OCI-LY3 (cell line): ENCODE data around the gene SLC12A1.

Source experiments
- H2AFZ ChIP-seq: fragments of 200-600, 300-600 bp; shearing (Covaris generic); 2 replicates; pipeline ENCODE4 v1.6.0; 2014; ENCODE audit warnings: antibody characterized with exemption, low read depth, low read length
- H3K27ac ChIP-seq: fragments of 200-600, 300-600 bp; sonication (generic); 2 replicates; pipeline ENCODE4 v1.5.1; 2014; ENCODE audit warnings: mild to moderate bottlenecking, low read length, moderate library complexity, mixed read lengths
- H3K27me3 ChIP-seq: fragments of 200-600, 300-600 bp; sonication (generic); 2 replicates; pipeline ENCODE4 v1.6.1; 2014; ENCODE audit warnings: low read depth, low read length, mixed read lengths
- H3K36me3 ChIP-seq: fragments of 200-600, 300-600 bp; sonication (generic); replicated peaks from 2 replicates; pipeline ENCODE3; 2014; ENCODE audit warnings: low read depth, low read length, mixed read lengths
- H3K4me1 ChIP-seq: fragments of 300-600, 200-600 bp; sonication (generic); 2 replicates; pipeline ENCODE4 v1.6.1; 2014; ENCODE audit warnings: low read length, mixed read lengths
- H3K4me2 ChIP-seq: fragments of 200-600, 300-600 bp; sonication (generic); 2 replicates; pipeline ENCODE4 v1.6.1; 2014; ENCODE audit warnings: low read length, mixed read lengths
- H3K4me3 ChIP-seq: fragments of 300-600, 200-600 bp; sonication (generic); 2 replicates; pipeline ENCODE4 v1.5.1; 2014; ENCODE audit warnings: antibody characterized with exemption, mild to moderate bottlenecking, low read length, moderate library complexity
- H3K79me2 ChIP-seq: fragments of 300-600, 200-600 bp; shearing (Covaris generic); 2 replicates; pipeline ENCODE4 v1.6.1; 2014; ENCODE audit warnings: mild to moderate bottlenecking, low read length, mixed read lengths
- H3K9ac ChIP-seq: fragments of 300-600, 200-600 bp; shearing (Covaris generic); 2 replicates; pipeline ENCODE4 v1.6.0; 2014; ENCODE audit warnings: mild to moderate bottlenecking, low read length, moderate library complexity
- H3K9me3 ChIP-seq: fragments of 200-600, 300-600 bp; shearing (Covaris generic); 2 replicates; pipeline ENCODE4 v1.6.1; 2014; ENCODE audit warnings: low read length, mixed read lengths; ENCODE audit not compliant: insufficient read depth
- H4K20me1 ChIP-seq: fragments of 200-600, 300-600 bp; sonication (generic); 2 replicates; pipeline ENCODE4 v1.6.1; 2016; ENCODE audit warnings: low read length, mixed read lengths; ENCODE audit not compliant: insufficient read depth
- CTCF ChIP-seq: fragments of 200-600, 300-600 bp; sonication (generic); IDR thresholded peaks from 2 replicates; pipeline ENCODE4 v1.5.1; 2014; ENCODE audit warnings: antibody characterized with exemption, low read length, low read depth
- EZH2phosphoT487 ChIP-seq: fragments of 200-600 bp; shearing (Covaris generic); IDR thresholded peaks from 2 replicates; pipeline ENCODE4 v1.6.1; 2018; ENCODE audit warnings: antibody characterized with exemption, mixed run types, low read depth

Gene SLC12A1

GRCh38 chr15:48278666-48279065 is 72.6 kb downstream of the SLC12A1 start:
- Histone ChIP-seq H3K4me3 (no peak overlapping the region), H3K9me3 (no peaks in the 10 kb centered on the region), H3K4me1 (no peaks in the 10 kb centered on the region), H4K20me1 (no peaks in the 10 kb centered on the region), H2AFZ (no peak overlapping the region), H3K36me3 (no peaks in the 10 kb centered on the region), H3K79me2 (no peaks in the 10 kb centered on the region), H3K9ac (no peak overlapping the region), H3K27ac (no peak overlapping the region), H3K27me3 (peaks cover 78% of the 10 kb centered on the region), H3K4me2 (no peak overlapping the region)
- no peak for TF ChIP-seq EZH2phosphoT487
- TF ChIP-seq CTCF, result no peak

GRCh38 chr15:48279608-48280007 is 73.5 kb downstream of the SLC12A1 start:
- peaks cover 78% of the 10 kb centered on the region for H3K27me3 ChIP-seq
- H2AFZ ChIP-seq, result no peak overlapping the region

GRCh38 chr15:48281674-48282073 is 75.6 kb downstream of the SLC12A1 start:
- no peaks in the 10 kb centered on the region for H3K79me2 ChIP-seq
- H3K9me3 ChIP-seq, result no peaks in the 10 kb centered on the region
- H3K27me3 ChIP-seq, result peaks cover 69% of the 10 kb centered on the region
- no peak overlapping the region for H3K4me2 ChIP-seq
- H3K4me1 ChIP-seq, result peaks cover 4% of the 10 kb centered on the region; the same call in 1 of the 2 replicates
- no peak overlapping the region for H2AFZ ChIP-seq
- no peak overlapping the region for H3K9ac ChIP-seq
- TF ChIP-seq CTCF (no peak), EZH2phosphoT487 (no peak)
- H3K4me3 ChIP-seq, result no peak overlapping the region
- H3K36me3 ChIP-seq, result no peaks in the 10 kb centered on the region
- no peaks in the 10 kb centered on the region for H4K20me1 ChIP-seq
- H3K27ac ChIP-seq, result no peak overlapping the region

More at GRCh38 chr15:48279608-48280007, 73.5 kb downstream of the SLC12A1 start:
- H3K9ac ChIP-seq, result no peak overlapping the region
- H3K4me2 ChIP-seq, result no peak overlapping the region
- no peaks in the 10 kb centered on the region for H4K20me1 ChIP-seq
- H3K4me3 ChIP-seq, result no peak overlapping the region
- H3K4me1 ChIP-seq, result no peaks in the 10 kb centered on the region
- H3K79me2 ChIP-seq, result no peaks in the 10 kb centered on the region
- H3K27ac ChIP-seq, result no peak overlapping the region
- H3K36me3 ChIP-seq, result no peaks in the 10 kb centered on the region
- TF ChIP-seq CTCF (no peak), EZH2phosphoT487 (no peak)
- no peaks in the 10 kb centered on the region for H3K9me3 ChIP-seq

- Histone ChIP-seq H4K20me1 (no peaks in the 10 kb centered on the region), H3K4me2 (no peak overlapping the region), H3K4me1 (peaks cover 4% of the 10 kb centered on the region; the same call in 1 of the 2 replicates), H3K27ac (no peak overlapping the region), H3K9ac (no peak overlapping the region), H3K79me2 (no peaks in the 10 kb centered on the region), H3K27me3 (peaks cover 65% of the 10 kb centered on the region), H2AFZ (no peak overlapping the region), H3K9me3 (no peaks in the 10 kb centered on the region), H3K4me3 (no peak overlapping the region), H3K36me3 (no peaks in the 10 kb centered on the region)
- TF ChIP-seq CTCF (no peak), EZH2phosphoT487 (no peak)
These were observed 76.1 kb downstream of the SLC12A1 start for GRCh38 chr15:48282216-48282615.
